Measurements from ENCODE around the gene DENND5B.
A peak's percentile ranks its signal among the peaks of the same experiment; 100 is the strongest.
"Not testable (repeated sequence)": the region's sequence is repeated elsewhere in the genome, so short reads cannot be mapped to it uniquely, and the experiment has no call there.

The DENND5B gene

DNA sequence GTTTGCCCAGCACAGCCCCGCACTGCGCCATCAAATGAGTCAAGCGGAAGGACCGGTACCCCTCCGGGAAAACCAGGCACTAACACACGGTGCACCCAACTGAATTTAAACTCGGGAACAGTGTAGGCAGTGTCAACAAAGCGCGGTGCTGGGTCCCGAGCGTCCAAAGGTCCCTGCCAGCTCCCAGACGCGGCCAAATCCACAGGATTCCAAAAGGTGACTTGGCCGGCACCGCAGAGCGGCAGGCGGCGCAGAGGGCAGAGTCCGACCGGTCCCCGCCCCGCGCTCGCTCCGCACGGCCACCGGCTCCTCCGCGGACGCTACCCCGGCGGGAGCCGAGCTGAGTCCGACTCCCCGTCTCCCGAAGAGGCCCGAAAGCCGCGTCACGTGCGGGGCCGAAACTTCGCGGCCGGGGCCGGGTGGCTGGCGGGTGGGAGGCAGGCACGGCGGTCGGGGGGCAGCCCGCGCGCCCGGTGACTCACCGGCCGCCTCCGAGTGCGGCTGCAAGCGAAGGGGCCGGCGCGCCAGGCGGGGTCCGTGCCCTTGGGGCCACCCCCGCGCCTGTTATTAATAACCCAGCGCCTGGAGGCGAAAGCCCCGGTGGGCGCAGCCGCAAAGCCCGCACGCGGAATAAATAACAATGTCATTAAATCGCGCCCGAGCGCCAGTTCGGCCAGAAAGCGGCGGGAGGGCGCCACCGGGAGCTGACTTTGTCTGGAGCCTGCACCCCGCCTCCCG is 863 bp downstream of the DENND5B start:
- DNase-seq = peak; percentile 20 to 43

DNA sequence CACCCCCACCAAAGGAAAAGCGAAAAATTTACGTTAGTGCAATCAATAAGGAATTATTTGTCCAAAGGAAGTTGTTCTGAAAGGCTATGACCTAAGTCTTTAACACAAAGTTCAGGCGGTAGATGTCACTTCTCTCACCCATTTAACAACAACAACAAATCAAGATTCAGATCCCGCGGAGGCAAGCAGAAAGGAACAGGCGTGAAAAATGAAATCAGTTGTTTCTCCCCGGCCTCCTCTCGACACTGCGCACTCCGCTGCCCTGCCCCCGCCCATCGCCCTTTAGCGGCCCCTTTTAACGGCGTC is 1.4 kb downstream of the DENND5B start:
- peak; percentile 35 to 50 for DNase-seq

DNA sequence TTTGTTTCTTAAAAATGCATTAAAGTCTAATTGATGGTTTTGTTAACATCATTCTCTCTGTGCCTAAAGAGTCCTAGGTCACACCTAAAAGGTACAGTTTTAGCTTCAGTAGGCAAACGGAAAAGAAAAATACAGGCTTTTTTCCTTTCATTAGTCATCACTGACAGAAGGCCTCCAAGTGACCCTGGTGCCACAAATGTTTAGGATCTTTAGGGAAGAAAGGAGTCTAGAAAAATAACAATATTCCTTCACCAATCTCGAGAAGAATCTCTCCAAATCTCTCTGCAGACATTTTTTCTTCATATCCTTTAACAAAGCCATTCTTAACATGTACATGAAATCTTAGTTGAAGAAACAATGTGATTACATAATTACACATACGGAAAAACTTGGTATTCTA is 2.0 kb downstream of the DENND5B start:
- DNase-seq = no peak

DNA sequence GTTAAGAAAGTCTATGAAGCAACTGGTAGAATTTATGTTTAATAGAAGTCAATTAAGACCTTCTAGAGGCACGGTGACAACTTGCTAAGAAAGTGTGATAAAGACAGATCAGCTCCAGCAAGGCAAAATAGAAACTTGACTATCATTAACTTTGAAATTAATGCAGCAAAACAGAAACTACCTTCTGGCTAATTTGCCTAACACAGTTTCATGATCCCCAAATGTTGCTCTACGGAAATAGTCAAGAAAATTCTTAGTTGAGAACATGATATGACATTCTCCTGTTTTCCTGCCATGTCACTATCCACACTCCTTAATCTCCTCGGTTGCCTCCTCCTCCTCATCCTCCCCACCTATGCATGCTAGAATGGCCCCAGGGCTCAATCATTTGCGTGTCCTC is 4.2 kb downstream of the DENND5B start:
- DNase-seq = no peak

DNA sequence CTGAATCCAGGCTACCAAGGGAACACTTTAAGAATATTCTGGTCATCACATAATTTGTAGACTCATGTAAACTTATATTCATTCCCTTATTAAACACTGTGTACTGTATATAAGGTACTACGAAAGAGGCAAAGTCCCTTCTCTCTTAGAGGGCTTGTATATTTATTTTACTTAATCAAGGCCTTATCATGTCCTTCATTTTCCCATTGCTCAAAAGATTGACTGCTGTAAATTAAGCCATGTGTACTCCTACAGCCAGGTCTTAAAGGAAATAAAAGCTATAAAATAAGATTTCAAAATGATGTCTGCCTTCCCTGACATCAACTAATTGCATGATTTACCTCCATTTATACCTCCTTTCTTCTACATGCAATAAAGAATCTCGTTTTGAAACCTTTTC is 5.0 kb downstream of the DENND5B start:
- DNase-seq = no peak

DNA sequence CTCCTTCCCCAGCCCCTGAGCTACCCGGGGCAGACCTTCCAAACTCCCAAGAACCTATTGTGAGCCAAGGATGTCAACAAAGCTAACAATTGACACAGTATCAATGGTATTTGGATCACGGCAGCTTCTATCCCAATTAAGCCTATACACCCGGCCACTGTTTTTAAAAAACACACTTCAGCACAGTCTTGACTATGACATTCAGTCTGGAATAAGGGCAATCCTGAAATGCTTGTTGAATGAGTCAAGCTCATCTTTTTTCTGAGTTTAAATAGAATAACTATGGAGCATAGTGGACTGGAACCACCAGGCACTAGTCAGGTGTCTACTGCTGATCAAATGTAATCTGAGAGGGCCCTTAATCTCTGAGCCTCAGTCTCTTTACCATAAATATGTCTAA is 5.7 kb downstream of the DENND5B start:
- no peak for DNase-seq

DNA sequence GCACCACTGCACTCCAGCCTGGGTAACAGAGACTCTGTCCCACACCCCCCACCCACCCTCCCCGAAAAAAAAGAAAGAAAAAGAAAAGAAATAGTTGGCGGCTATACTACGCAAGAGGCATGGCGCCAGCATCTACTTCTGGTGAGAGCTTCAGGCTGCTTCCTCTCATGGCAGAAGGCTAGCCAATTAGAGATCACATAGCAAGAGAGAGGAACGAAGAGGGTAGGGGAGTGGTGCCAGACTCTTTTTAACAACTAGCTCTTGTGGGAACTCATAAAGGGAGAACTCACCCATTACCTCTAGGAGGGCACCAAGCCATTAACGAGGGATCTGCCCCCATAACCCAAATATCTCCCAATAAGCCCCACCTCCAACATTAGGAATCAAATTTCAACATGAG is 6.2 kb downstream of the DENND5B start:
- no peak for DNase-seq

DNA sequence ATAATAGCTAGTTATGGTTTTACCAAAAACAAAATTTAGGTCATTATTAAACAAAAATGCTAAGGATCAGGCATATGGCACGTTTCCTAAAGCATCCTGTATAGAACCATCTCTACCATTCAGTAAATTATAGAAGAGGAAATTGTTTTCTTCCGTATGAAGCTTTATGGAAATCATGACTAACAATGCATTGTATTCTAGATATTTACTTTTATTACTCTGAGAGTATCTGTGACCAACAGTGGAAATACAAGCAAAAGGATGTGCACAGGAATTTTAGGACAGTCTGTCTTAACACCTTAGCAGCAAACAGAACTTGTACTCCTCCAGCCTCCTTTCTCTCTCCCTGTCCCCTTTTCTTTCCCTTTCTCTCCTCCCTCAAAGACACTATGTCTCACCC is 7.1 kb downstream of the DENND5B start:
- DNase-seq = no peak

DNA sequence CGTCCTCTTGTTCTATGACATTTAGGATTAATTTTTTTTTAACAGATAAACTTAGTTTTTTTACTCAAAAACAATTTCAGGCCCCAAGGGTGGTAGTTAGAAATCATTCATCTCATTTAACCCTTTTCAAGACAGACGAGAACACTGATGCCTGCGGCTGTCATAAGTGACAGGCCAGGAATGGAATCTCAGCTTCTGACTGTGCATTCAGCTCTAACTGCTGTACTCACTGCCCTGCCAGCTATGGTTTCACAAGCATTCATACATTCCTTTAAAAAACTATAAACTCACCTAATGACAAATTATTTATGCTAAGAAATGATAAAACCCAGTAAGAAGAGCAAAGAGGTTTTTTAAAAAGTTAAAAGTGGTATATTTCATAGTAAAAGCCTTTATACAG is 8.8 kb downstream of the DENND5B start:
- no peak for DNase-seq

DNA sequence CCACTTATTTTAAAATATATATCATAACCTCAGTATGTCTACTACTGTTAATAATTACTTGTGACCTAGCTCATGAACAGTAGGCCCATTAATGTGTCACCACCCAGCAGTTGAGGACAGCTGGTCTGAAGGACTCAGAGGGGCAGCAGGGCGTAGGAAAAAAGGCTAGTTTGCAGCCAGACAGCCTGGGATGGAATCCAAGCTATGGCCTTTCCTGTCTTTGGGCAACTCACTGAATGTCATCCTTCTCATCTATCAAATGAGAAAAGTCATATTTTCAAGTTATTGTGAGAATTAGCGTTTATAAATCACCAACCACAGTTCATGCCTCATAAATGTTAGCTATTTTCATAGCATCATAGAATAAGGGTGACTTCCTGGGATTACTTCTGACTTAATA is 12.3 kb downstream of the DENND5B start:
- DNase-seq = no peak

DNA sequence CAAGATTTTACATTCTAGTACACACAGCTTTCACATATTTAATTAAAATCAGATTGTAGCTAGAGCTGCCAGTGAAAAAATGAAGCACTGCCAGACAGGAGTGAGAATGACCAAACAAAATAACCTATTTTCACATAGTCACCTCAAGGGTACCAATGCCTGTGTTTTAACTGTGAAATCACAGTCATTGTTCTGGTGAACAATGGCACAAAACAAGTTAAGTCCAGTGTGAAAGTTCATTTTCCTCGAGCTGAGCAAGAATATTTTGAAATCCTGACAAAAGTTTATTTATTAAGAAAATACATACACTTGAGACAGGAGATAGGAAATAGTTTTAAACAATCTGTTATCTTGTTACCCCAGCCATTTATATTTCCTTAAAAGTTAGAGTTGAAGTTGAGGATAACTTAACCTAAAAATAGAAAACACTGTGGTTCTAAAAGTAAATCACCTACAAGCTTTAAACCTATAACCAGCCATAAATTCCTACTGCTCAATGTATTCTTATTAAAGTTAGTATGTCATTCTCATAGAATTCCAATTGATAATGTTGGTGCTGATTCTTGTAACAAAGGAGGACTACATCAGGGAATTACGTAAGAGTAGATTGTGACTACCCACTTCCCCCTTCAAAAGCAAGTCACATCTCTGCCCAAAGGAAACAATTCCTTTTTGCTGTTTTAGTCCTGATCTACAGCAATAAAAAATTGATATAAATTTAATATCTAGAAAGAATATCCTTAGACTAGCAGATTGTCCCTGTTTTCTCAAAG is 15.9 kb downstream of the DENND5B start:
- DNase-seq = no peak

DNA sequence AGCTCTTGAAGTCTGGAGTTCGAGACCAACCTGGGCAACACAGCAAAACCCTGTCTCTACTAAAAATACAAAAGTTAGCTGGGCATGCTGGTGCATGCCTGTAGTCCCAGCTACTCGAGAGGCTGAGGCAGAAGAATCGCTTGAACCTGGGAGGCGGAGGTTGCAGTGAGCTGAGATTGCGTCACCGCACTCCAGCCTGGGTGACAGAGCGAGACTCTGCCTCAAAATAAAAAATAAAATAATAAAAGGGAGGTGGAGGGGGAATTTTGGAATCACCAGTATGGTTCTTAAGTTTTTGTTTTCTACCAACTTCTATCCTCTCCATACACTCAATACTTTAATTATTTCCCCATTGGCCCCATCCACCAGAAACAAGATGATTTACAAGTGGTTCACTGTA is 16.6 kb downstream of the DENND5B start:
- DNase-seq = not testable (repeated sequence)

DNA sequence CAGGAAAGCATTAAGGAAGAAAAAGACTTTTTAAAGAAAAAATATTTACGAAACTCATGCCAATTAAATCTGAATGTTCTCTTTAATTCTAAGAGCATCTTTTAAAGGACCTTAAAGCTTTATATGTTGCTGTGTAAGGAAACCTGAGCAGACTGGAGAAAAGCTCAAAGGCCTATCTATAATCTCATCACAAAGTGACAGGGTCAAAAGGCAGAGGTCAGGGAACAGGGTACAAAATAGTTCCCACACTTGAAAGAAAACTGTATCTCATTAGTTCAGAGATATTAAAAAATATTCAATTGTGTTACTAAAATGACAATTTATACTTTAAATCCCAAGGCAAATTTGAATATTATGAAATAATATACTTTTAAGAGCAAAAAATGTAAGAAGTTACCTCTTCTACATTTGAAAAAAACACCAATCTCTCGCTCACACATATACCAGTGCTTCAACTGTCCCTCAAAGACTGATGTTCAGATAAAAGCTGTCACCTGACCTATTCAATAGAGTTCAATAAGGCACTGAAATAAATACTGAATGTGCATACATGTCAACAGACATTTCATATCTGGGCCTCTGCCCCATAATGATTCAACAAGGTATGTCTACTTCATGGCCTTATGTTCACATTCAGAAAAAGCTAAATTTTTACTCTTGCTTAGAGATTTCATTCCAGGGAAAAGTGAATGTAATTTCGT is 17.9 kb downstream of the DENND5B start:
- DNase-seq = no peak

DNA sequence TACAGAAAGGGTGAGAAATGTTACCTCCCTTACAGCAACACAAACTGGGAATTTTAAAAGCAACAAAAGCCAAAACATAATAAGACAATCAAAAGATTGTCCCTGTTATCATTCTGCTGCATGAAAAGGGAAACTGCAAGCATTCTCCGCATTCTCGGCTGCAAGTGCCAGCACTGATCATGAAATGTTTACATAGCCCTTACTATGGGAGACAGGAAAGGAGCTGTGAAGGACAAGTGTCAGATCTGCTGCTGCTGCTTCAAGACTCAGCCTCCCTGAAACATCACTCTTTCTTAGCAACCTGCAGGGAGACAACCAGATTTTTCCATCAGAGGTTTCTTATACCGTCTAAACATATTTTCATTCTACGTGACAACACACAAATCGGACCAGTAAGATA is 20.1 kb downstream of the DENND5B start:
- DNase-seq = no peak

DNA sequence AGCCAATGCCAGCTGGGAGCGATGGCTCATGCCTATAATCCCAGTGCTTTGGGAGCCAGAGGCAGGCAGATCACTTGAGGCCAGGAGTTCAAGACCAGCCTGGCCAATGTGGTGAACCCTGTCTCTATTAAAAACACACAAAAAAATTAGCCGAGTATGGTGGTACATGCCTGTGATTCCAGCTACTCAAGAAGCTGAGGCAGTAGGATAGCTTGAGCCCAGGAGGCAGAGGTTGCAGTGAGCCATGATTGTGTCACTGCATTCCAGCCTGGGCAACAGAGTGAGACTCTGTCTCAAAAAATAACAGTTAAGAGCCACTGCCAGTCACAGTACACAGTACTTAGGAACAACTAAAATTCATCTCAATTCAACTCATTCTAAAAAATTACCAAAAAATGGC is 21.4 kb downstream of the DENND5B start:
- not testable (repeated sequence) for DNase-seq

DNA sequence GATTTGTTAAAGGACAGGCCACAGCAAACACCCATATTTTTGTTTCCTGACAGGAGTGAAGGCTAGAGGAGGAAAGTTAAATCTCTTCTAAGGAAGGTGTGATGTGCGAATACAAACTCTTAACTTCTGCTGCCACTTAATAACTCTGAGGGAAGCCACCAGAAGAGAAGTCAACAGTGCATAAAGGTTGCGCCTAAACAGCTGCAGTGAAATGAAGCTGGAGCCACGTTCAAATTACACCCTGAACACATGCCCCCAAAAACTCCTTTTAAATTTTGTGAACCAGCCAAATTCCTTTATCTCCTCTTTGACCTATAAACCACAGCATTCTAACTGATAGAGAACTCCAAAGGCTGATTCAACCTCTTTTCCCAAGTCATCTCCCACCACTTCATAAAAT is 22.4 kb downstream of the DENND5B start:
- no peak for DNase-seq

DNA sequence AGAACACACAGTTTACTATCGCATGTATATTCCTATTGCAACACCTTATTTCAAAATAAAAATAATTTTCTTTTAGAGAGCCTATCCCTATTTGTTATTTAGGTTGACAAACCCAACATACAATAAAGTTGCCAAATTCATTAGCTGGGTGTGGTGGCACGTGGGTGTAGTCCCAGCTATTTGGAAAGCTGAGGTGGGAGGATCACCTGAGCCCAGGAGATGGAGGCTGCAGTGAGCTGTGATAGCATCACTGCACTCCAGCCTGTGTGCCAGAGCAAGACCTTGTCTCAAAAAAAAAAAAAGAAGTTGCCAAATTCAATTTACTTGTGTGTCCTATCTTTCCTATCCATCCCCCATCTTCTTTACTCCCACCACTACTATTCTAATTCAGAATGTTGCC is 23.9 kb downstream of the DENND5B start:
- no peak for DNase-seq

DNA sequence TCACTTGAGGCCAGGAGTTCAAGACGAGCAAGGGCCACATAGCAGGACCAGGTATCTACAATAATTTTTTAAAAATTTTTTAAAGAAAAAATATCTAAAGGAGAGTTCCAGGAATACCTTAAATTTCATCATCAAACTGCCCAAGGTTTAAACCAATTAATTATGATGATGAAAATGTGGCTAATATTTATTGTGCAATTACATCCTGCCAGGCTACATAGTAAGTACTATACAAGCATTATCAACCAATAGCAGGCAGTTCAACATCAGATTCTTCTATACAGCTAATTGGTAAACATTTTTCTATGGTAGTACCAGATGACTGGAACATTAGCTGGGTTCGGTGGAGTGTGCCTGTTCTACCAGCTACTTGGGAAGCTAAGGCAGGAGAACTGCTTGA is 24.4 kb downstream of the DENND5B start:
- DNase-seq = no peak

DNA sequence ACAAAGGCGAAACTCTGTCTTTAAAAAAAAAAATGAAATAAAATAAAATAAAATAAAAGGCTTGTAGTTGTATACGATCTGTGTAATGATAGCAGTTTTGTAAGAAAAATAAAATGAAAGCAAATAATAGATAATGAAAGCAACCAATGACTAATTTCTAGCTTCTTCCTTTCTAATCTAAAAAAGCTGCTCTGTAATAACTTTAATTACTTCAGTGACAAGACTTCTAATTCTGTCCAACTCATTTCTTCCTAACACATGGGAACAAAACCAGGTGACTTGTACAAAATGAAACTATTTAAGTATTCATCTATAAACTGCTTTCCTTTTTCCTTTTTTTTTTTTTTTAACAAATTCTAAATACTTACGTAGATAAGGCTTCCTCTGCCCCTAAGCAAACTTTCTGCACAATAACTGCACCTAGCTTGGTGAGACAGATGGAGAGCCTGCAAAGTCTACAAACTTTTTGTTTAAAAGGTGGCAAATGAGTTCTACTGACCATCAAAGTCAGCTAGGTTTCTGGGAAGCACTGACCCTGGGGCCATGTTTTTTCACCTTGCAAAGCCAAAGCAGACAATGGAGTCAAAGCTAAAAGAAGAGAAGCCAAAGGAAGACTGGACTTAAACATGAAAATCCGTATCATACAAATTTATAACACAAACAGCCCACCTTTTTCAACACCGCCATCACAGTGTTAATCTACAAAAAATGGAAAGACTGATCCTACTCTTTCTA is 28.2 kb downstream of the DENND5B start:
- DNase-seq = no peak

DNA sequence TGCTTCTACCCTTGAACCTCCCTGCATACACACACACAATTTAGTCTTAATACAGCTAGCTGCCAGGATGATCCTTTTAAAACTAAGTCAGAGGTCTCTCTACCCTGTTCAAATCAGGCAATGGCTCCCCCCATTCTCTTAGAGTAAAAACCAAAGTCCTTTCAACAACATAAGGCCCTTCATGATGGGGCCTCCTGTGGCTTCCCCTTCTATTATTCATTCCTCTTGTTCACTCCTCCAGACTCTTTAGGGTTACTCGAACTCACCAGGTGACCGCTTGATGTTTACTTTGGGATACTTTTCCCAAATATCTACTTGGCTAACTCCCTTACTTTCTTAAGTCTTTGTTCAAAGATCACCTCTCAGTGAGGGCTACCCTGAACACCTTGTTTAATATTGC is 30.4 kb downstream of the DENND5B start:
- DNase-seq = no peak

DNA sequence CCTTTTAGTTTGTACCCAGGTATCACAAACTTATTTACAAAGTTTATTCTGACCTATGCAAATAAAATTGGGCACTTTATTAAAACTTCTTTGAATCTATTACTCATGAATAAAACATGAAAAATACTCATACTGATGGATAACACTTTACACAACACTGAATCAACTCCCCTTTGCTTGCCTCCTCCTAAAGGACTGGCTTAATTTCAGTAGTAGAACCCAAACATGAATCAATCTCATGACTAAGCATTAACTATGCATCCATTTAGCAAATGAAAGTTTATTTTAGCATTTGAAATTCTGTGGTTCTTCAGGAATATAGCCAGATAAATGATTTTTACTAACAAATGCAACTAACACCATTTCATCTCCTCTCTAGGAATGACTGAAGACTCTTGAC is 32.4 kb downstream of the DENND5B start:
- no peak for DNase-seq

DNA sequence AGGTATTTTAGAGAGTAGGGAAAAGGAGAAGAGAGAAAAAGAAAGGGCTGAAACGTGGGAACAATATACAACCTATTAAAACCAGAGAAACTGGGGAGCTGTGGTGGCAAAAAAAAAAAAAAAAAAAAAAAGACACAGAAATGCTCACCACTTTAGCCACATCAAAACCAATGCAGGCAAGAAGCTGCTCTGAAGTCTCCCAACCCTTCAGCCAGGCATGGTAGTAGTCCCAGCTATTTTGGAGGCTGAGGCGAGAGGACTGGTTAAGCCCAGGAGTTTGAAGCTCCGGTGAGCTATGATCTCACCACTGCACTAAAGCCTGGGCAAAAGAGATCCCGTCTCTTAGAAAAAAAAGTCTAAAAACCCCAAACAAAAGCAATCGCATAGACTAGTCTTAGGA is 33.2 kb downstream of the DENND5B start:
- DNase-seq = no peak

DNA sequence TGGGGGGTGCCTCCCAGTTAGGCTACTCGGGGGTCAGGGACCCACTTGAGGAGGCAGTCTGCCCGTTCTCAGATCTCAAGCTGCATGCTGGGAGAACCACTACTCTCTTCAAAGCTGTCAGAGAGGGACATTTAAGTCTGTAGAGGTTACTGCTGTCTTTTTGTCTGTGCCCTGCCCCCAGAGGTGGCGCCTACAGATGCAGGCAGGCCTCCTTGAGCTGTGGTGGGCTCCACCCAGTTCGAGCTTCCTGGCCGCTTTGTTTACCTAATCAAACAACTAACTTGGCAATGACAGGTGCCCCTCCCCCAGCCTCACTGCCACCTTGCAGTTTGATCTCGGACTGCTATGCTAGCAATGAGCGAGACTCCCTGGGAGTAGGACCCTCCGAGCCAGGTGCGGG is 35.5 kb downstream of the DENND5B start:
- not testable (repeated sequence) for DNase-seq

DNA sequence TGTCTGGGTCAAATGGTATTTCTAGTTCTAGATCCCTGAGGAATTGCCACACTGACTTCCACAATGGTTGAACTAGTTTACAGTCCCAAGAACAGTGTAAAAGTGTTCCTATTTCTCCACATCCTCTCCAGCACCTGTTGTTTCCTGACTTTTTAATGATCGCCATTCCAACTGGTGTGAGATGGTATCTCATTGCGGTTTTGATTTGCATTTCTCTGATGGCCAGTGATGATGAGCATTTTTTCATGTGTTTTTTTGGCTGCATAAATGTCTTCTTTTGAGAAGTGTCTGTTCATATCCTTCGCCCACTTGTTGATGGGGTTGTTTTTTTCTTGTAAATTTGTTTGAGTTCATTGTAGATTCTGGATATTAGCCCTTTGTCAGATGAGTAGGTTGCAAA is 40.3 kb downstream of the DENND5B start:
- not testable (repeated sequence) for DNase-seq

Data from stimulated activated CD4-positive, alpha-beta T cell treated with anti-CD3 and anti-CD28 coated beads, Interleukin-2, amount 100 ng/mL, for 24 hours (primary cell).